Peyer's patch (tissue), 4 donors: ENCODE measurements around the gene ZMYND12.

ENCODE experiments used
- CTCF ChIP-seq, 6 experiments: fragments of 450-650 bp in 4 of 6; fragments of 200-600 bp in 2 of 6; sonication (generic) in 1 of 6; IDR thresholded peaks; one replicate each; pipeline ENCODE4 v1.5.1; 2017 to 2019; ENCODE audit warnings: antibody characterized with exemption in 6 of 6, mild to moderate bottlenecking in 3 of 6, moderate library complexity in 1 of 6
- POLR2A ChIP-seq, 2 donors: fragments of 450-650 bp; IDR thresholded peaks; one replicate each; pipeline ENCODE4 v1.5.1; 2017; ENCODE audit warnings: antibody characterized with exemption in 2 of 2, mild to moderate bottlenecking in 2 of 2, moderate library complexity in 2 of 2

DNA sequence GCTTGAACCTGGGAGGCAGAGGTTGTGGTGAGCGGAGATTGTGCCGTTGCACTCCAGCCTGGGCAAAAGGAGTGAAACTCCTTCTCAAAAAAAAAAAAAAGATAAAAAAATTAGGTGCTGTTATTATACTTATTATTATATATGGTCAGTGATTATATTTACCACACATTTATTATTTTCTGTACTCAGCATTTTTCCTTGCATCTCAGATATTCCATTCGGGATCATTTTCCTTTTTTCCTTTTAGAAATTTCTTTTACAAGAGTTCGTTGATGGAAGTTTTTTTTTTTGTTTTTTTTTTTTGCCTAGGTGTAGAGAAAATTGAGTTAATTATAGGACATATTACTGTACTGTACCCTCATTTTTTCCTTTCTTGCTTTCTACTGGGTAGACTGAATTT lies 20.8 kb upstream of the ZMYND12 start:
- TF ChIP-seq POLR2A (IDR thresholded peaks at IDR 0.05) (no peak), CTCF (IDR thresholded peaks at IDR 0.05) (no peak)
